HepG2 (cell line): ENCODE results near the gene SESN3. TPM values are rescaled to one million over a fixed set of nuclear protein-coding genes. Genes with fewer than 3 reads are reported as not detected.

Experiments
- ATAC-seq: fragments of 200-7000 bp; cut with Tn5 transposase; 3 replicates; pipeline ENCODE4 v1.9.1; 2020; ENCODE audit warnings: mild to moderate bottlenecking, moderate library complexity
- BruUV-seq: library from RNA; stranded (reverse); fragments of 400-500 nt; replicated peaks from 2 replicates; lab custom pipeline; 2021; lab: Mats Ljungman, UMichigan
- CTCF ChIA-PET: fragments of 300-600 bp; formaldehyde crosslinking; extraction: SDS; loops from one replicate; lab custom pipeline; 2021; ENCODE audit warnings: low total read pairs, inconsistent platforms, low intra/inter-chr PET ratio; lab: Yijun Ruan, JAX
- POLR2A ChIA-PET: fragments of 350-600 bp; sonication (Branson Sonifier 250); formaldehyde crosslinking; loops from one replicate; lab custom pipeline; 2020; ENCODE audit warnings: antibody characterized with exemption, inconsistent platforms; lab: Yijun Ruan, JAX
- DNase-seq: peaks from one replicate; pipeline ENCODE4 v3.0.0-alpha.2; 2015; ENCODE audit warnings: low spot score
- FAIRE-seq: peaks from 3 replicates; lab custom pipeline; 2011; peaks lifted over from hg19 to GRCh38; lab: Jason Lieb, UNC
- H2AFZ ChIP-seq: one replicate; pipeline ENCODE4 v1.6.1; 2011; ENCODE audit warnings: low read length, inconsistent platforms
- H3K27ac ChIP-seq: fragments of 300-600 bp; 3 replicates; pipeline ENCODE4 v1.8.0; 2011; ENCODE audit warnings: mixed run types, mild to moderate bottlenecking, mixed read lengths, low read length, inconsistent platforms; ENCODE audit not compliant: insufficient read depth; ENCODE audit errors: extremely low read length
- H3K27me3 ChIP-seq, 2 experiments: fragments of 200-600 bp in 1 of 2; 2 replicates in 1 of 2; 3 replicates in 1 of 2; pipeline versions ENCODE4 v1.6.0 to v1.8.0; 2011; ENCODE audit warnings: low read length in 2 of 2, mild to moderate bottlenecking in 2 of 2, moderate library complexity in 2 of 2, inconsistent platforms in 1 of 2; ENCODE audit not compliant: insufficient read depth in 2 of 2, control insufficient read depth in 1 of 2
- H3K36me3 ChIP-seq, 2 experiments: fragments of 200-600 bp in 1 of 2; replicated peaks in 1 of 2; 2 replicates in 1 of 2; 3 replicates in 1 of 2; pipeline versions ENCODE4 v1.5.1 to v1.8.0; 2011; ENCODE audit warnings: low read length in 2 of 2, inconsistent platforms in 1 of 2; ENCODE audit not compliant: insufficient read depth in 2 of 2, control insufficient read depth in 1 of 2
- H3K4me1 ChIP-seq: 2 replicates; pipeline ENCODE4 v1.5.1; 2012; ENCODE audit warnings: low read length, inconsistent platforms; ENCODE audit not compliant: insufficient read depth
- H3K4me2 ChIP-seq: 2 replicates; pipeline ENCODE4 v1.6.0; 2011; ENCODE audit warnings: low read depth, low read length, inconsistent platforms
- H3K4me3 ChIP-seq, 3 experiments: fragments of 200-600 bp in 1 of 3; sonication (generic), shearing (Covaris generic) in 1 of 3; replicated peaks in 1 of 3; 2 replicates each; pipeline ENCODE4 v1.5.1; 2011 to 2016; ENCODE audit warnings: low read length in 3 of 3, inconsistent platforms in 2 of 3, low read depth in 2 of 3, mild to moderate bottlenecking in 2 of 3, control low read depth in 1 of 3, mixed read lengths in 1 of 3; ENCODE audit not compliant: insufficient read depth in 1 of 3
- H3K79me2 ChIP-seq: one replicate; pipeline ENCODE4 v1.6.1; 2011; ENCODE audit warnings: low read length, inconsistent platforms; ENCODE audit not compliant: insufficient read depth
- H3K9ac ChIP-seq: 2 replicates; pipeline ENCODE4 v1.6.0; 2011; ENCODE audit warnings: mild to moderate bottlenecking, low read depth, low read length, inconsistent platforms; ENCODE audit not compliant: insufficient read depth
- H3K9me3 ChIP-seq: 2 replicates; pipeline ENCODE4 v1.5.1; 2012; ENCODE audit warnings: mild to moderate bottlenecking, low read length
- H4K20me1 ChIP-seq: 2 replicates; pipeline ENCODE4 v1.6.0; 2011; ENCODE audit warnings: inconsistent platforms, mild to moderate bottlenecking, low read length, moderate library complexity; ENCODE audit not compliant: insufficient read depth
- ATF5 ChIP-seq: sonication (generic); formaldehyde crosslinking; IDR thresholded peaks from 2 replicates; pipeline ENCODE4 v1.4.0; 2020; ENCODE audit warnings: mild to moderate bottlenecking, low read depth, missing genetic modification reagents
- ATM ChIP-seq: fragments of 450-650 bp; IDR thresholded peaks from 2 replicates; pipeline ENCODE4 v1.7.1; 2017; ENCODE audit warnings: mild to moderate bottlenecking, borderline replicate concordance
- DR1 ChIP-seq: sonication (generic); formaldehyde crosslinking; IDR thresholded peaks from 2 replicates; pipeline ENCODE4 v1.8.0; 2021; ENCODE audit warnings: mild to moderate bottlenecking, missing genetic modification reagents, inconsistent platforms
- KMT2A ChIP-seq: sonication (generic); formaldehyde crosslinking; IDR thresholded peaks from 2 replicates; pipeline ENCODE4 v1.4.0; 2020; ENCODE audit warnings: missing genetic modification reagents
- NR0B2 ChIP-seq: sonication (generic); formaldehyde crosslinking; IDR thresholded peaks from 2 replicates; pipeline ENCODE4 v1.4.0; 2020; ENCODE audit warnings: mild to moderate bottlenecking, missing genetic modification reagents
- NR2F1 ChIP-seq, 2 experiments: fragments of 450-650 bp in 1 of 2; formaldehyde crosslinking in 1 of 2; IDR thresholded peaks; 2 replicates each; pipeline versions ENCODE4 v1.5.0 to v1.6.1; 2016 to 2020; ENCODE audit warnings: mild to moderate bottlenecking in 1 of 2, missing compliant biosample characterization in 1 of 2, missing genetic modification reagents in 1 of 2, moderate library complexity in 1 of 2
- PLSCR1 ChIP-seq: sonication (generic); formaldehyde crosslinking; IDR thresholded peaks from 2 replicates; pipeline ENCODE4 v1.5.0; 2020; ENCODE audit warnings: missing genetic modification reagents, mild to moderate bottlenecking, borderline replicate concordance
- RELA ChIP-seq: sonication (generic); formaldehyde crosslinking; IDR thresholded peaks from 2 replicates; pipeline ENCODE4 v1.4.0; 2020; ENCODE audit warnings: missing genetic modification reagents
- RXRB ChIP-seq: IDR thresholded peaks from 2 replicates; pipeline ENCODE4 v1.6.1; 2016; ENCODE audit warnings: borderline replicate concordance, missing genetic modification reagents, missing compliant biosample characterization
- TEAD2 ChIP-seq: sonication (generic); formaldehyde crosslinking; IDR thresholded peaks from 2 replicates; pipeline ENCODE4 v1.9.0; 2021; ENCODE audit warnings: missing genetic modification reagents
- ZNF674 ChIP-seq: sonication (generic); formaldehyde crosslinking; IDR thresholded peaks from 2 replicates; pipeline ENCODE4 v1.5.0; 2020; ENCODE audit warnings: low read depth, mild to moderate bottlenecking, missing genetic modification reagents
- WGBS: methylation state at CpG from one replicate; pipeline ENCODE4 v1.1.6; 2017; ENCODE audit warnings: low lambda C conversion rate; 5-methylcytosine and 5-hydroxymethylcytosine counted together
- in situ Hi-C: cut with HindIII; loops from 2 replicates; pipeline ENCODE4 v1.10.0; 2017; ENCODE audit warnings: low pct_unique_long_range_greater_than_20kb; ENCODE audit not compliant: extremely low pct_ligation_motif_present
- intact Hi-C: fragments of 100-400 bp; cut with micrococcal nuclease; formaldehyde crosslinking; loops from one replicate; pipeline ENCODE4 v1.10.0; 2022; ENCODE audit not compliant: unreplicated experiment
- polyA plus RNA-seq, 8 experiments: library from polyadenylated mRNA; depleted of rRNA in 3 of 8; stranded (reverse) in 7 of 8; unstranded in 1 of 8; fragments of >200 nt; fragmentation: Illumina TruSeq in 4 of 8; extraction: Trizol in 4 of 8; gene quantifications; 2 replicates each; pipeline versions ENCODE4 v1.2.1 to v1.2.3, GENCODE V29; 2011 to 2016; ENCODE audit warnings: low read depth in 4 of 8, missing spikeins in 1 of 8, mixed read lengths in 1 of 8; ENCODE audit not compliant: insufficient read depth in 1 of 8
- total RNA-seq, 5 experiments: library from RNA; depleted of rRNA; stranded (reverse); fragments of >200 nt; fragmentation: Illumina TruSeq; extraction: Trizol; gene quantifications; 2 replicates each; pipeline ENCODE4 v1.2.3, GENCODE V29; 2016; ENCODE audit warnings: low read depth in 1 of 5

The SESN3 gene
- total and polyA plus RNA-seq, 2 of the 13 experiments (the other 11 are each of a cell fraction or from before 2014, with no cell fraction given), result 0.53 to 0.86 TPM

GRCh38 chr11:95247883-95248282, 16.9 kb upstream of the SESN3 start:
- in situ Hi-C loops (loop anchor here (25.0 kb wide), 1 partner anchor 161 kb away; the partner anchor contains the start of gene ENDOD1), intact Hi-C loops (no loop called here)
- 2% methylated on average over 3 of the region's 3 CpGs for WGBS
- POLR2A ChIA-PET, result no interaction called here
- H3K9me3 ChIP-seq, result no peaks in the 10 kb centered on the region
- CTCF ChIA-PET, result no interaction called here
- no peak overlapping the region for H3K27ac ChIP-seq
- H3K4me2 ChIP-seq, result no peak overlapping the region
- DNase-seq (no peak), FAIRE-seq (no peak)
- H3K36me3 ChIP-seq, result no peaks in the 10 kb centered on the region
- no peaks in the 10 kb centered on the region for H3K27me3 ChIP-seq
- H3K9ac ChIP-seq, result no peak overlapping the region
- H3K79me2 ChIP-seq, result no peaks in the 10 kb centered on the region
- BruUV-seq, result no TSS peak
- no peak overlapping the region for H3K4me3 ChIP-seq
- H3K4me1 ChIP-seq, result 0 out of 2 replicates have a peak, but pooled peaks cover 8% of the 10 kb centered on the region
- H4K20me1 ChIP-seq, result no peaks in the 10 kb centered on the region
- TF ChIP-seq RXRB (no peak), DR1 (no peak), NR0B2 (no peak), ATM (no peak), PLSCR1 (no peak), NR2F1 (CRISPR knock-in tag; IDR thresholded peaks at IDR 0.05) (no peak), ATF5 (no peak), TEAD2 (CRISPR knock-in tag) (no peak), ZNF674 (CRISPR knock-in tag) (no peak), RELA (no peak), KMT2A (no peak)
- TF ChIP-seq, all 625 proteins: peak for 0
- no peak overlapping the region for H2AFZ ChIP-seq
- no peak for ATAC-seq
